Activated naive CD8-positive, alpha-beta T cell treated with anti-CD3 and anti-CD28 coated beads for 36 hours (primary cell): ENCODE results near the gene FAM135A. TPM values are rescaled to one million over a fixed set of nuclear protein-coding genes. Genes with fewer than 3 reads are reported as not detected.
"Not testable (repeated sequence)": the region's sequence is repeated elsewhere in the genome, so short reads cannot be mapped to it uniquely, and the experiment has no call there.

Experiments used
- DNase-seq: peaks from one replicate; pipeline ENCODE4 v3.0.0; 2021
- H3K27ac Mint-ChIP-seq: one replicate; pipeline ENCODE4 v1.8.0; 2022; ENCODE audit warnings: mild to moderate bottlenecking, moderate library complexity, mixed read lengths
- H3K27me3 Mint-ChIP-seq: one replicate; pipeline ENCODE4 v1.8.0; 2022; ENCODE audit warnings: mild to moderate bottlenecking, mixed read lengths
- H3K36me3 Mint-ChIP-seq: one replicate; pipeline ENCODE4 v1.8.0; 2021; ENCODE audit warnings: mild to moderate bottlenecking, mixed read lengths
- H3K4me1 Mint-ChIP-seq: one replicate; pipeline ENCODE4 v1.8.0; 2021; ENCODE audit warnings: mixed read lengths
- H3K4me3 Mint-ChIP-seq: one replicate; pipeline ENCODE4 v1.8.0; 2022; ENCODE audit warnings: mild to moderate bottlenecking, moderate library complexity, mixed read lengths
- H3K9me3 Mint-ChIP-seq: one replicate; pipeline ENCODE4 v1.8.0; 2022; ENCODE audit warnings: mixed read lengths
- total RNA-seq, 2 experiments: library from RNA; stranded (reverse); gene quantifications; one replicate each; pipeline ENCODE4 v1.2.3, GENCODE V29; 2021

FAM135A gene
- total RNA-seq, 2 experiments from 2014 or later: 6.5 to 7.3 TPM

DNA sequence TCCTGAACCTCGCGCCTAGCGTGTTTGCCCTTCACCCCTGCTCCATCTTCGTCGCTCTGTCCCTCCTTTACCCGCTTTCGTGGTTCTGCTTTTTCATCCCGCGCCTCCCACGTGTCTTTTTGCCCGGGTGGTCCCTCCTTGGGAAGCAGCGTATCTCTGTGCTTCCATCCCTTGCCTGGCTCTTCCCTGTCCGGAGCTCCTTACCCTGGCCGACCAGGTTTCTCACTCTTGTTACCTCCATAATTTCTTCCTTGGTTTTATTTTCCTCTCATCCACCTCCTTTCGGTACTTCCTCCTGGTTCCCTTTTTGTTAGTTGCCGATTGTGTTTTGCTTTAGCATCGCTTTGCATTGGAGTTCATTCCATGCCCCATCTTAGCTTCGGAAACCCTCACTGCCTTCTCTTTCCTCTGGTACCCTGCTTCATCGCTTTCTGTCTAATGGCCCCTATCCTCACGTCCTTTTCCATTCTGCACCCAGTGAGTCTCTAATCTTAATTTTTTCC, 735 bp downstream of the FAM135A start:
- H3K27ac Mint-ChIP-seq: peak overlapping the region; percentile 89
- peaks cover 13% of the 10 kb centered on the region for H3K36me3 Mint-ChIP-seq
- H3K27me3 Mint-ChIP-seq: peaks cover 3% of the 10 kb centered on the region
- DNase-seq: no peak
- no peaks in the 10 kb centered on the region for H3K9me3 Mint-ChIP-seq
- peak overlapping the region; percentile 97 for H3K4me3 Mint-ChIP-seq
- peaks cover 24% of the 10 kb centered on the region for H3K4me1 Mint-ChIP-seq

DNA sequence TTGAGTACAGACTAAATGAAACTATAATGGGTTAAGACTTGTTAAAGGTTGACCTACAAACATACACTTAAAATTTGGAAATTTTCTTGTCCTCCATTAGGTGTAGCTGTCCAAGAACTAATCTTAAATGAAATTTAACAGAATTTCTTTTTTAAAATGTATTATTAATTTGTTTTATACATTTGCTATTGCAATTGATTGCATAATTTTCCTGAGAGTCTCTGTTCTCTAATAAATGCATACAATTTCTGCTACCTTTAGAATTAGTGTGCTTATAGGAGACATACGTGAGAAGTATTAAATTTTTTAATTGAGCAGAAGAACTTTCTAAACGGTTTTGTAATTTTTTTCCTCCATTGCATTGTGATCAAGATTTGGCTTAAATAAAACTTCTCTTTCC, 1.5 kb downstream of the FAM135A start:
- H3K4me3 Mint-ChIP-seq: peak overlapping the region; percentile 97
- H3K27me3 Mint-ChIP-seq: peaks cover 3% of the 10 kb centered on the region
- DNase-seq: no peak
- H3K4me1 Mint-ChIP-seq: peaks cover 24% of the 10 kb centered on the region
- no peak overlapping the region for H3K27ac Mint-ChIP-seq
- no peaks in the 10 kb centered on the region for H3K9me3 Mint-ChIP-seq
- peaks cover 16% of the 10 kb centered on the region for H3K36me3 Mint-ChIP-seq

DNA sequence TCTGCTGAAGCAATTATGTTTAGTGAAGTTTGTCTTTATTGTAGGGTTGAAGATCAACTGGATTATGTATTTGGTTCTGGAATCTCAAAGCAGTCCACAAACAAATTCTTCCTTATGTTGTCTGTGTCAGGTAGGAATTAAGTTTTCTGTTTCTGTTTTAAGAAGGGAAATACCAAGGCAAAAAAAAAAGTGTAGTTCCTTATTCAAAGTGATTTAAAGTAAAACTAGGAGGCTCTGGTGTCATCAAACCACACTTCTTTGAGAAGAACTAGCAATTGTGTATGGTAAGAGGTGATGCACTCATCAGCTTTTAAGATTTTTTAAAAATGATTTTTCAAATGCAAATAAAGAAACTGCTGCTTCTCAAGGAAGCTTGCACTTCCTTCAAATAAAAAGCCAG, 1.9 kb downstream of the FAM135A start:
- no peak for DNase-seq
- Mint-ChIP-seq H3K9me3 (no peaks in the 10 kb centered on the region), H3K36me3 (peaks cover 16% of the 10 kb centered on the region), H3K4me3 (peak overlapping the region; percentile 58), H3K27ac (no peak overlapping the region), H3K27me3 (peaks cover under 1% of the 10 kb centered on the region), H3K4me1 (peaks cover 24% of the 10 kb centered on the region)

- no peaks in the 10 kb centered on the region for H3K27me3 Mint-ChIP-seq
- no peak overlapping the region for H3K4me3 Mint-ChIP-seq
- H3K36me3 Mint-ChIP-seq: peaks cover 16% of the 10 kb centered on the region
- H3K9me3 Mint-ChIP-seq: no peaks in the 10 kb centered on the region
- H3K27ac Mint-ChIP-seq: no peak overlapping the region
- no peak for DNase-seq
- H3K4me1 Mint-ChIP-seq: peaks cover 24% of the 10 kb centered on the region
Observed at GRCh38 chr6:70415660-70416059, 2.4 kb downstream of the FAM135A start.

DNA sequence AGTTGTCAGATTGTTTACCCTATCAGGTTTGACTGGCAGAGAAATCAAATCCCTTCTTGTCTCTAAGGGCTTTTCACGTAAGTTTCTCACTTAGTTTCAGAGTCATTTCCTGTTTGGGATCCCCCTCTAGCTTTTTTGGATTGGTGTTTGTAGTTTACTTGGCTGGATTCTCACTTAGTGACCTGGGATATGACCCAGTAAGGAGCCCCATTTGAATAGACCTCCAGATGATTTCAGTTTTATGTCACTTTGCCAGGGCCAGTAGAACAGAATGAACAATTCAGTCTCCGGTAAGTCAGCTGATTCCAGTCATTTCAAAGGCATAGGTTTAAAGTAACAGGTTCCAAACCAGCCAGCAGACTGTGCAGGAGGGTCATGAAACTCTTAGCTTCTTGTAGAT, 8.2 kb downstream of the FAM135A start:
- H3K4me1 Mint-ChIP-seq: peaks cover 4% of the 10 kb centered on the region
- no peaks in the 10 kb centered on the region for H3K9me3 Mint-ChIP-seq
- DNase-seq: no peak
- no peaks in the 10 kb centered on the region for H3K27me3 Mint-ChIP-seq
- H3K27ac Mint-ChIP-seq: no peak overlapping the region
- no peak overlapping the region for H3K4me3 Mint-ChIP-seq
- H3K36me3 Mint-ChIP-seq: peaks cover 19% of the 10 kb centered on the region

GRCh38 chr6:70423189-70424134, 10.2 kb downstream of the FAM135A start:
- DNase-seq: no peak
- Mint-ChIP-seq H3K36me3 (peaks cover 16% of the 10 kb centered on the region), H3K9me3 (no peaks in the 10 kb centered on the region), H3K27ac (no peak overlapping the region), H3K4me1 (peaks cover 4% of the 10 kb centered on the region), H3K27me3 (no peaks in the 10 kb centered on the region), H3K4me3 (no peak overlapping the region)

- peaks cover 10% of the 10 kb centered on the region for H3K36me3 Mint-ChIP-seq
- H3K4me1 Mint-ChIP-seq: peaks cover 4% of the 10 kb centered on the region
- no peaks in the 10 kb centered on the region for H3K9me3 Mint-ChIP-seq
Observed at GRCh38 chr6:70424291-70424690, 11.0 kb downstream of the FAM135A start.

GRCh38 chr6:70436320-70436719, 23.0 kb downstream of the FAM135A start:
- H3K9me3 Mint-ChIP-seq: peaks cover 4% of the 10 kb centered on the region
- peaks cover 15% of the 10 kb centered on the region for H3K36me3 Mint-ChIP-seq

More at GRCh38 chr6:70424291-70424690, 11.0 kb downstream of the FAM135A start:
- no peak overlapping the region for H3K27ac Mint-ChIP-seq
- H3K4me3 Mint-ChIP-seq: no peak overlapping the region
- H3K27me3 Mint-ChIP-seq: no peaks in the 10 kb centered on the region
- DNase-seq: no peak

GRCh38 chr6:70445001-70445400, 31.7 kb downstream of the FAM135A start:
- H3K4me3 Mint-ChIP-seq: no peak overlapping the region
- H3K9me3 Mint-ChIP-seq: peaks cover 6% of the 10 kb centered on the region
- DNase-seq: no peak
- H3K4me1 Mint-ChIP-seq: no peaks in the 10 kb centered on the region
- peaks cover 35% of the 10 kb centered on the region for H3K36me3 Mint-ChIP-seq
- no peak overlapping the region for H3K27ac Mint-ChIP-seq
- H3K27me3 Mint-ChIP-seq: no peaks in the 10 kb centered on the region

More at GRCh38 chr6:70436320-70436719, 23.0 kb downstream of the FAM135A start:
- Mint-ChIP-seq H3K4me3 (no peak overlapping the region), H3K27ac (no peak overlapping the region), H3K27me3 (no peaks in the 10 kb centered on the region), H3K4me1 (no peaks in the 10 kb centered on the region)
- DNase-seq: no peak

DNA sequence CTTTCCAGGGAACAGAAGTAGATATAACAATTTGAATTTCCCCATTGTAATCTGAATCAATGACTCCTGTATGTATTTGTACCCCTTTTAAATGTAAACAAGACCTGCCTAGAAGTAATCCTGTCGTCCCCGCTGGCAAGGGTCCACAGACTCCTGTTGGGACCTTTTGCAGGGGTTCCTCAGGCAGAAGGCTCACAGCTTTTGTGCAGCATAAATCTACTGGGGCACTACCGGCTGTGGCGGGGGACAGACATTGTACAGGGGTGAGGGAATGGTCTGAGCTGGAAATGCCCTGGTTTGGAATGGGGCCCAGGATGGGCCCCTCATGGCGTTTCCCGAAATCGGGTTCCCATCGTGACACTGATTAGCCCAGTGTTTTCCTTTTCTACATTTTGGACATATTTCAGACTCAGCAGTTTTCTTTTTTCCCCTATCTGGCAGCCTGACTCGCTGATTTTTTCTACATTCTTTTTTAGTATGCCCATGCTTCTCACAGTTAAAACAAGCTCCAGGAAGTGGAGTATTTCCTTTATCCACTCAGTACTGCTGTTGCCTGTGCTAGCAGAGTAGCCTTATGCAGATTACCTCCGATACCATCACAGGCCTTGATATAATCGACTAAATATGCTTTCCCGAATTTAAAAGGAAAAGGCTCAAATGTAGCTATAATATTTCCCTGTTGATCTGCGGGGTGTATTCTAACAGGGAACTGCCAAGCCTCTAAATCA, 34.2 kb downstream of the FAM135A start:
- DNase-seq, H3K4me3 Mint-ChIP-seq, H3K4me1 Mint-ChIP-seq, H3K27me3 Mint-ChIP-seq, H3K9me3 Mint-ChIP-seq, H3K27ac Mint-ChIP-seq: not testable (repeated sequence)
- H3K36me3 Mint-ChIP-seq: peaks cover 34% of the 10 kb centered on the region

DNA sequence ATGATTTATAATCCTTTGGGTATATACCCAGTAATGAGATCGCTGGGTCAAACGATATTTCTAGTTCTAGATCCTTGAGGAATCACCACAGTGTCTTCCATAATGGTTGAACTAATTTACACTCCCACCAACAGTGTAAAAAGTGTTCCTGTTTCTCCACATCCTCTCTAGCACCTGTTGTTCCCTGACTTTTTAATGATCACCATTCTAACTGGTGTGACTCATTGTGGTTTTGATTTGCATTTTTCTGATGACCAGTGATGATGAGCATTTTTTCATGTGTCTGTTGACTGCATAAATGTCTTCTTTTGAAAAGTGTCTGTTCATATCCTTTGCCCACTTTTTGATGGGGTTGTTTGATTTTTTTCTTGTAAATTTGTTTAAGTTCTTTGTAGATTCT, 40.6 kb downstream of the FAM135A start:
- H3K27ac Mint-ChIP-seq, H3K4me1 Mint-ChIP-seq, H3K27me3 Mint-ChIP-seq, H3K9me3 Mint-ChIP-seq, DNase-seq, H3K4me3 Mint-ChIP-seq: not testable (repeated sequence)
- peaks cover 33% of the 10 kb centered on the region for H3K36me3 Mint-ChIP-seq

DNA sequence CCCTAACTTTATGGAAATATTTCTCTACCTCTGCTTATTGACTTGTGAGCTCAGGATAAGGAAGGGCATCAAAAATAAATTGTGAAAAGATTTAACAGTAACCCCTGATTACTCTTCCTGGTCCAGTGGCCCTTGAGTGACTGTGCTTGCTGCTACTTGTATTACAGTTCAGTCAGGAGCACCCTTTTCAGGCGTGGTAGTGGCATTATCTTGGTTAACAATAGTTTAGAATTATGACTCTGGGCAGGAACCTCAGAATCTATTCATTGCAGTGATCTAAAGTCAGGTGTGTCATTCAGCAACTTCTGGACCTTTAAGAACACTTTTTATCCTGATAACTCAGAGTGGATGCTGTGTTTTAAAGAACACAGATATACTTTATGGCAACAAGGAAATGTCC, 43.4 kb downstream of the FAM135A start:
- Mint-ChIP-seq H3K27me3 (no peaks in the 10 kb centered on the region), H3K4me1 (peaks cover 4% of the 10 kb centered on the region), H3K36me3 (peaks cover 32% of the 10 kb centered on the region), H3K9me3 (peaks cover 6% of the 10 kb centered on the region), H3K27ac (no peak overlapping the region), H3K4me3 (no peak overlapping the region)
- DNase-seq: no peak

DNA sequence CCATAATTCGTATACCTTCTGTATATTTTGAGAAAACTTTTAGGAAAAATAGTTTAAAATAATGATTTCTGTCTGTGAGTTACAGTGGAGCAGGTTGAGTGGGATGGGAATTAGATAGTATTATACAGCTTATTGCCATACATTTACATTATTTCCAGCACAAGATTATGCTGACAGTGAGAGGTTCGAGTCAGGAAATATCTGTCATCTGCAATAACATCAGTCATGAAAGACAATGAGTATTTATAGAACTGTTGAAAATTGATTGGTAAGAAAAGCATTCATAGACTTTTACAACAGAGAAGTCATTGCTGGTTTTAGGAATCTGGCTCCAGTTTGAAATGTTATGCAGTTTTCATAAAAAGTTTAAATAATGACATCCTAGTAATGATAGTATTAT, 45.9 kb downstream of the FAM135A start:
- Mint-ChIP-seq H3K4me1 (no peaks in the 10 kb centered on the region), H3K4me3 (no peak overlapping the region), H3K36me3 (peaks cover 22% of the 10 kb centered on the region), H3K27ac (no peak overlapping the region), H3K9me3 (no peaks in the 10 kb centered on the region), H3K27me3 (no peaks in the 10 kb centered on the region)
- DNase-seq: no peak

- H3K9me3 Mint-ChIP-seq: not testable (repeated sequence)
Observed at GRCh38 chr6:70459699-70460098, 46.4 kb downstream of the FAM135A start.

DNA sequence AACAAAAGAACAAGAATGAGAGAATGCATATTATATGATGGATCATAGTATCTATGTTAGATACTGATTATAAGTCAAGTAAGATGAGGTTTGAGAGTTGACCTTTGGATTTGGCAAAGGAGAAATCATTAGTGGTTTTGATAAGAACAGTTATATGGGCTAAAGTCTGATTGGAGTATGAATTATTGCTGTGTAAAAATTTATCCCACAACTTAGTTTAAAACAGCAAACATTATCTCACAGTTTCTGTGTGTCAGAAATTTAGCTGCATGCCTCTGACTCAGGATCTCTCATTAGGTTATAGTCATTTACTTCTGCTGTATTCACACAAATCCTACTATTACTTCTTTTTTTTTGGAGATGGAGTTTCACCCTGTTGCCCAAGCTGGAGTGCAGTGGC, 56.7 kb downstream of the FAM135A start:
- peaks cover 3% of the 10 kb centered on the region for H3K9me3 Mint-ChIP-seq
- no peak overlapping the region for H3K27ac Mint-ChIP-seq
- H3K4me3 Mint-ChIP-seq: no peak overlapping the region
- H3K36me3 Mint-ChIP-seq: peaks cover 30% of the 10 kb centered on the region
- no peak for DNase-seq
- no peaks in the 10 kb centered on the region for H3K4me1 Mint-ChIP-seq
- H3K27me3 Mint-ChIP-seq: no peaks in the 10 kb centered on the region

More at GRCh38 chr6:70459699-70460098, 46.4 kb downstream of the FAM135A start:
- DNase-seq, H3K4me1 Mint-ChIP-seq, H3K4me3 Mint-ChIP-seq, H3K27me3 Mint-ChIP-seq, H3K27ac Mint-ChIP-seq: not testable (repeated sequence)
- peaks cover 18% of the 10 kb centered on the region for H3K36me3 Mint-ChIP-seq
